HepG2 (cell line): ENCODE results near the gene PLIN4. TPM values are rescaled to one million over a fixed set of nuclear protein-coding genes. Genes with fewer than 3 reads are reported as not detected.
A peak's percentile ranks its signal among the peaks of the same experiment; 100 is the strongest.

Source experiments
- ATAC-seq: fragments of 200-7000 bp; cut with Tn5 transposase; 3 replicates; pipeline ENCODE4 v1.9.1; 2020; ENCODE audit warnings: mild to moderate bottlenecking, moderate library complexity
- BruUV-seq: library from RNA; stranded (reverse); fragments of 400-500 nt; replicated peaks from 2 replicates; lab custom pipeline; 2021; lab: Mats Ljungman, UMichigan
- CTCF ChIA-PET: fragments of 300-600 bp; formaldehyde crosslinking; extraction: SDS; loops from one replicate; lab custom pipeline; 2021; ENCODE audit warnings: low total read pairs, inconsistent platforms, low intra/inter-chr PET ratio; lab: Yijun Ruan, JAX
- POLR2A ChIA-PET: fragments of 350-600 bp; sonication (Branson Sonifier 250); formaldehyde crosslinking; loops from one replicate; lab custom pipeline; 2020; ENCODE audit warnings: antibody characterized with exemption, inconsistent platforms; lab: Yijun Ruan, JAX
- DNase-seq: peaks from one replicate; pipeline ENCODE4 v3.0.0-alpha.2; 2015; ENCODE audit warnings: low spot score
- FAIRE-seq: peaks from 3 replicates; lab custom pipeline; 2011; peaks lifted over from hg19 to GRCh38; lab: Jason Lieb, UNC
- H2AFZ ChIP-seq: one replicate; pipeline ENCODE4 v1.6.1; 2011; ENCODE audit warnings: low read length, inconsistent platforms
- H3K27ac ChIP-seq: fragments of 300-600 bp; 3 replicates; pipeline ENCODE4 v1.8.0; 2011; ENCODE audit warnings: mixed run types, mild to moderate bottlenecking, mixed read lengths, low read length, inconsistent platforms; ENCODE audit not compliant: insufficient read depth; ENCODE audit errors: extremely low read length
- H3K27me3 ChIP-seq, 2 experiments: fragments of 200-600 bp in 1 of 2; 2 replicates in 1 of 2; 3 replicates in 1 of 2; pipeline versions ENCODE4 v1.6.0 to v1.8.0; 2011; ENCODE audit warnings: low read length in 2 of 2, mild to moderate bottlenecking in 2 of 2, moderate library complexity in 2 of 2, inconsistent platforms in 1 of 2; ENCODE audit not compliant: insufficient read depth in 2 of 2, control insufficient read depth in 1 of 2
- H3K36me3 ChIP-seq, 2 experiments: fragments of 200-600 bp in 1 of 2; replicated peaks in 1 of 2; 2 replicates in 1 of 2; 3 replicates in 1 of 2; pipeline versions ENCODE4 v1.5.1 to v1.8.0; 2011; ENCODE audit warnings: low read length in 2 of 2, inconsistent platforms in 1 of 2; ENCODE audit not compliant: insufficient read depth in 2 of 2, control insufficient read depth in 1 of 2
- H3K4me1 ChIP-seq: 2 replicates; pipeline ENCODE4 v1.5.1; 2012; ENCODE audit warnings: low read length, inconsistent platforms; ENCODE audit not compliant: insufficient read depth
- H3K4me2 ChIP-seq: 2 replicates; pipeline ENCODE4 v1.6.0; 2011; ENCODE audit warnings: low read depth, low read length, inconsistent platforms
- H3K4me3 ChIP-seq, 3 experiments: fragments of 200-600 bp in 1 of 3; sonication (generic), shearing (Covaris generic) in 1 of 3; replicated peaks in 1 of 3; 2 replicates each; pipeline ENCODE4 v1.5.1; 2011 to 2016; ENCODE audit warnings: low read length in 3 of 3, inconsistent platforms in 2 of 3, low read depth in 2 of 3, mild to moderate bottlenecking in 2 of 3, control low read depth in 1 of 3, mixed read lengths in 1 of 3; ENCODE audit not compliant: insufficient read depth in 1 of 3
- H3K79me2 ChIP-seq: one replicate; pipeline ENCODE4 v1.6.1; 2011; ENCODE audit warnings: low read length, inconsistent platforms; ENCODE audit not compliant: insufficient read depth
- H3K9ac ChIP-seq: 2 replicates; pipeline ENCODE4 v1.6.0; 2011; ENCODE audit warnings: mild to moderate bottlenecking, low read depth, low read length, inconsistent platforms; ENCODE audit not compliant: insufficient read depth
- H3K9me3 ChIP-seq: 2 replicates; pipeline ENCODE4 v1.5.1; 2012; ENCODE audit warnings: mild to moderate bottlenecking, low read length
- H4K20me1 ChIP-seq: 2 replicates; pipeline ENCODE4 v1.6.0; 2011; ENCODE audit warnings: inconsistent platforms, mild to moderate bottlenecking, low read length, moderate library complexity; ENCODE audit not compliant: insufficient read depth
- STAG1 ChIP-seq: sonication (generic); formaldehyde crosslinking; IDR thresholded peaks from 2 replicates; pipeline ENCODE4 v1.4.0; 2020; ENCODE audit warnings: missing genetic modification reagents
- ZNF10 ChIP-seq: sonication (generic); formaldehyde crosslinking; IDR thresholded peaks from 2 replicates; pipeline ENCODE4 v1.4.0; 2020; ENCODE audit warnings: mild to moderate bottlenecking, low read depth, missing genetic modification reagents, borderline replicate concordance
- ZNF234 ChIP-seq: sonication (generic); formaldehyde crosslinking; conservative IDR thresholded peaks from 2 replicates; pipeline ENCODE4 v1.5.1; 2020; ENCODE audit warnings: mild to moderate bottlenecking, missing genetic modification reagents
- ZNF24 ChIP-seq: fragments of 450-650 bp; IDR thresholded peaks from 2 replicates; pipeline ENCODE4 v1.6.1; 2017; ENCODE audit warnings: antibody characterized with exemption, mild to moderate bottlenecking
- WGBS: methylation state at CpG from one replicate; pipeline ENCODE4 v1.1.6; 2017; ENCODE audit warnings: low lambda C conversion rate; 5-methylcytosine and 5-hydroxymethylcytosine counted together
- in situ Hi-C: cut with HindIII; loops from 2 replicates; pipeline ENCODE4 v1.10.0; 2017; ENCODE audit warnings: low pct_unique_long_range_greater_than_20kb; ENCODE audit not compliant: extremely low pct_ligation_motif_present
- intact Hi-C: fragments of 100-400 bp; cut with micrococcal nuclease; formaldehyde crosslinking; loops from one replicate; pipeline ENCODE4 v1.10.0; 2022; ENCODE audit not compliant: unreplicated experiment
- polyA plus RNA-seq, 8 experiments: library from polyadenylated mRNA; depleted of rRNA in 3 of 8; stranded (reverse) in 7 of 8; unstranded in 1 of 8; fragments of >200 nt; fragmentation: Illumina TruSeq in 4 of 8; extraction: Trizol in 4 of 8; gene quantifications; 2 replicates each; pipeline versions ENCODE4 v1.2.1 to v1.2.3, GENCODE V29; 2011 to 2016; ENCODE audit warnings: low read depth in 4 of 8, missing spikeins in 1 of 8, mixed read lengths in 1 of 8; ENCODE audit not compliant: insufficient read depth in 1 of 8
- total RNA-seq, 5 experiments: library from RNA; depleted of rRNA; stranded (reverse); fragments of >200 nt; fragmentation: Illumina TruSeq; extraction: Trizol; gene quantifications; 2 replicates each; pipeline ENCODE4 v1.2.3, GENCODE V29; 2016; ENCODE audit warnings: low read depth in 1 of 5
- TF ChIP-seq, protein P1 (sequence below): sonication (generic); formaldehyde crosslinking; IDR thresholded peaks from 2 replicates; pipeline ENCODE4 v1.5.0; 2020; ENCODE audit warnings: mild to moderate bottlenecking, missing genetic modification reagents, moderate library complexity
- TF ChIP-seq, protein P2 (sequence below): sonication (generic); formaldehyde crosslinking; IDR thresholded peaks from 2 replicates; pipeline ENCODE4 v1.5.0; 2020; ENCODE audit warnings: mild to moderate bottlenecking, missing genetic modification reagents

PLIN4 gene
- total and polyA plus RNA-seq, 2 of the 13 experiments (the other 11 are each of a cell fraction or from before 2014, with no cell fraction given) = 1.1 to 1.3 TPM

DNA sequence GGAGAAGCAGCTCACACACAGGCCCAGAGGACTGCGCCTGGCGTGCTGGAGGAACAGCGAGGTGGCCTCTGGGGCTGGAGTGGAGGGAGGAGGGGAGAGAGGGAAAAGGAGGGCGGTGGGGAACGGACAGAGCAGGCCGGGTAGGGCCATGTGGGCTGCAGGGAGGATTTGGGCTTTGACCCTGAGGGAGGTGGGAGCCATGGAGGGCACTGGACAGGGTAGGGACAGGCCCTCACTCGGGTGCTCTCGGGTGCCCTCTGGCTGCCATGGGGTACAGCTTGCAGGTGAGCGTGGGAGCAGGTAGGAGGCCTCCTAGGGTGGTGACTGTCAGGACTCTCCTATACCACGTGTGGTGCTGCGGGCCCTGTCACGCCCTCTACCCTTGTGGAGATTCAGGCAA, 22.8 kb downstream of the PLIN4 start:
- no peaks in the 10 kb centered on the region; a peak in 1 of 5 replicates for H3K27me3 ChIP-seq
- no TSS peak for BruUV-seq
- 97% methylated on average over 6 of the region's 12 CpGs for WGBS
- no peaks in the 10 kb centered on the region for H3K9me3 ChIP-seq
- no peak overlapping the region for H3K27ac ChIP-seq
- FAIRE-seq (no peak), ATAC-seq (peak; percentile 68), DNase-seq (no peak)
- intact Hi-C loops = no loop called here
- H3K9ac ChIP-seq = no peak overlapping the region
- no peak overlapping the region for H2AFZ ChIP-seq
- no peak overlapping the region for H3K4me3 ChIP-seq
- POLR2A ChIA-PET = no interaction called here
- H3K79me2 ChIP-seq = no peaks in the 10 kb centered on the region
- CTCF ChIA-PET = no interaction called here
- H3K4me1 ChIP-seq = no peaks in the 10 kb centered on the region
- no peaks in the 10 kb centered on the region for H4K20me1 ChIP-seq
- TF ChIP-seq STAG1 (CRISPR knock-in tag) = peak; percentile 25; the same call in 1 of the 2 replicates
- TF ChIP-seq, protein P1, sequence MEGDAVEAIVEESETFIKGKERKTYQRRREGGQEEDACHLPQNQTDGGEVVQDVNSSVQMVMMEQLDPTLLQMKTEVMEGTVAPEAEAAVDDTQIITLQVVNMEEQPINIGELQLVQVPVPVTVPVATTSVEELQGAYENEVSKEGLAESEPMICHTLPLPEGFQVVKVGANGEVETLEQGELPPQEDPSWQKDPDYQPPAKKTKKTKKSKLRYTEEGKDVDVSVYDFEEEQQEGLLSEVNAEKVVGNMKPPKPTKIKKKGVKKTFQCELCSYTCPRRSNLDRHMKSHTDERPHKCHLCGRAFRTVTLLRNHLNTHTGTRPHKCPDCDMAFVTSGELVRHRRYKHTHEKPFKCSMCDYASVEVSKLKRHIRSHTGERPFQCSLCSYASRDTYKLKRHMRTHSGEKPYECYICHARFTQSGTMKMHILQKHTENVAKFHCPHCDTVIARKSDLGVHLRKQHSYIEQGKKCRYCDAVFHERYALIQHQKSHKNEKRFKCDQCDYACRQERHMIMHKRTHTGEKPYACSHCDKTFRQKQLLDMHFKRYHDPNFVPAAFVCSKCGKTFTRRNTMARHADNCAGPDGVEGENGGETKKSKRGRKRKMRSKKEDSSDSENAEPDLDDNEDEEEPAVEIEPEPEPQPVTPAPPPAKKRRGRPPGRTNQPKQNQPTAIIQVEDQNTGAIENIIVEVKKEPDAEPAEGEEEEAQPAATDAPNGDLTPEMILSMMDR (CRISPR knock-in tag) = peak; percentile 47
- TF ChIP-seq ZNF234 (CRISPR knock-in tag) = no peak
- in situ Hi-C loops = no loop called here
- no peak overlapping the region for H3K4me2 ChIP-seq
- H3K36me3 ChIP-seq = peaks cover 30 to 60% of the 10 kb centered on the region in 2 experiments

DNA sequence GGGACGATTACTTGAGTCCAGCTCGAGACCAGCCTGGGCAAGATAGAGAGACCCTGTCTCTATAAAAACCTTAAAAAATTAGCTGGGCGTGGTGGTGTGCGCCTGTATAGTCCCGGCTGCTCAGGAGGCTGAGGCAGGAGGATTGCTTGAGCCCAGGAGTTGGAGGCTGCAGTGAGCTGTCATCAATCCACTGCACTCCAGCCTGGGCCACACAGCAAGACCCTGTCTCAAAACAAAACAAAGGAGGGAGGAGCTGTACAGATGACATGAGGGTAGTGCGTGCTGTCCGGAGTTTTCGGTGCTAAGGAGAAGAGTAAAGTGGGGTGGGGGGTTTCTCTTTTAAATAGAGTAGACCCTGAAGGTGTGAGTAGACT, 23.6 kb downstream of the PLIN4 start:
- CTCF ChIA-PET = no interaction called here
- intact Hi-C loops = no loop called here

More for the DNA sequence above, 23.6 kb downstream of the PLIN4 start:
- POLR2A ChIA-PET = no interaction called here
- Histone ChIP-seq H3K4me1 (no peaks in the 10 kb centered on the region), H3K27me3 (no peaks in the 10 kb centered on the region; a peak in 1 of 5 replicates), H3K9me3 (no peaks in the 10 kb centered on the region), H3K4me3 (no peak overlapping the region)
- BruUV-seq = no TSS peak
- WGBS = 95% methylated on average over 8 of the region's 8 CpGs
- no peak for FAIRE-seq
- TF ChIP-seq, protein P2, sequence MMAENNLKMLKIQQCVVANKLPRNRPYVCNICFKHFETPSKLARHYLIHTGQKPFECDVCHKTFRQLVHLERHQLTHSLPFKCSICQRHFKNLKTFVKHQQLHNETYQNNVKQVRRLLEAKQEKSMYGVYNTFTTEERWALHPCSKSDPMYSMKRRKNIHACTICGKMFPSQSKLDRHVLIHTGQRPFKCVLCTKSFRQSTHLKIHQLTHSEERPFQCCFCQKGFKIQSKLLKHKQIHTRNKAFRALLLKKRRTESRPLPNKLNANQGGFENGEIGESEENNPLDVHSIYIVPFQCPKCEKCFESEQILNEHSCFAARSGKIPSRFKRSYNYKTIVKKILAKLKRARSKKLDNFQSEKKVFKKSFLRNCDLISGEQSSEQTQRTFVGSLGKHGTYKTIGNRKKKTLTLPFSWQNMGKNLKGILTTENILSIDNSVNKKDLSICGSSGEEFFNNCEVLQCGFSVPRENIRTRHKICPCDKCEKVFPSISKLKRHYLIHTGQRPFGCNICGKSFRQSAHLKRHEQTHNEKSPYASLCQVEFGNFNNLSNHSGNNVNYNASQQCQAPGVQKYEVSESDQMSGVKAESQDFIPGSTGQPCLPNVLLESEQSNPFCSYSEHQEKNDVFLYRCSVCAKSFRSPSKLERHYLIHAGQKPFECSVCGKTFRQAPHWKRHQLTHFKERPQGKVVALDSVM (CRISPR knock-in tag) = 0 out of 2 replicates have a peak, but pooled peaks have one; percentile 20
- TF ChIP-seq ZNF10 = no peak
- no peak for TF ChIP-seq ZNF24
- TF ChIP-seq, all 625 proteins: peak for 1
- ATAC-seq = no peak
- DNase-seq = no peak
- H3K79me2 ChIP-seq = no peaks in the 10 kb centered on the region
- peaks cover 32 to 67% of the 10 kb centered on the region in 2 experiments for H3K36me3 ChIP-seq
- H3K9ac ChIP-seq = no peak overlapping the region
- no peak overlapping the region for H2AFZ ChIP-seq
- no peaks in the 10 kb centered on the region for H4K20me1 ChIP-seq
- no peak overlapping the region for H3K27ac ChIP-seq
- in situ Hi-C loops = no loop called here
- H3K4me2 ChIP-seq = no peak overlapping the region
